Loucy (cell line): ENCODE results near the gene TMPRSS5.

Experiments used
- H2AFZ ChIP-seq: fragments of 200-600 bp; sonication (generic); 2 replicates; pipeline ENCODE4 v1.6.0; 2016; ENCODE audit warnings: antibody characterized with exemption, mild to moderate bottlenecking, low read length, moderate library complexity
- H3F3A ChIP-seq: fragments of 200-600 bp; 2 replicates; pipeline ENCODE4 v1.6.0; 2016; ENCODE audit warnings: antibody characterized with exemption, low read depth, mild to moderate bottlenecking
- H3K27me3 ChIP-seq: fragments of 200-600 bp; sonication (generic); 2 replicates; pipeline ENCODE4 v1.6.1; 2014; ENCODE audit warnings: low read length, mild to moderate bottlenecking; ENCODE audit not compliant: insufficient read depth, poor library complexity, severe bottlenecking
- H3K36me3 ChIP-seq: fragments of 200-600 bp; sonication (generic); 2 replicates; pipeline ENCODE4 v1.6.1; 2016; ENCODE audit warnings: low read length; ENCODE audit not compliant: insufficient read depth
- H3K4me1 ChIP-seq: fragments of 200-600 bp; sonication (generic); 2 replicates; pipeline ENCODE4 v1.5.1; 2014; ENCODE audit warnings: low read length, mild to moderate bottlenecking; ENCODE audit not compliant: insufficient read depth, poor library complexity, severe bottlenecking
- H3K4me2 ChIP-seq: fragments of 200-600 bp; sonication (generic); 2 replicates; pipeline ENCODE4 v1.6.0; 2014; ENCODE audit warnings: antibody characterized with exemption, low read length, low read depth, mild to moderate bottlenecking; ENCODE audit not compliant: poor library complexity, severe bottlenecking
- H3K4me3 ChIP-seq: fragments of 200-600 bp; sonication (generic); 2 replicates; pipeline ENCODE4 v1.5.1; 2014; ENCODE audit warnings: low read length, mild to moderate bottlenecking, mixed read lengths; ENCODE audit not compliant: poor library complexity, severe bottlenecking
- H3K79me2 ChIP-seq: fragments of 200-600 bp; sonication (generic); 2 replicates; pipeline ENCODE4 v1.6.1; 2014; ENCODE audit warnings: low read length; ENCODE audit not compliant: insufficient read depth
- H3K9ac ChIP-seq: fragments of 200-600 bp; sonication (generic); 2 replicates; pipeline ENCODE4 v1.6.0; 2014; ENCODE audit warnings: mild to moderate bottlenecking, low read depth, low read length, moderate library complexity; ENCODE audit not compliant: poor library complexity, severe bottlenecking
- H3K9me2 ChIP-seq: fragments of 200-600 bp; sonication (generic); replicated peaks from 2 replicates; pipeline ENCODE4 v1.6.1; 2016; ENCODE audit warnings: low read depth, low read length, mixed read lengths
- H3K9me3 ChIP-seq: fragments of 200-600 bp; sonication (generic); 2 replicates; pipeline ENCODE4 v1.6.1; 2014; ENCODE audit warnings: mild to moderate bottlenecking, antibody characterized with exemption, low read length, low read depth; ENCODE audit not compliant: insufficient read depth
- H4K20me1 ChIP-seq: fragments of 200-600 bp; sonication (generic); 2 replicates; pipeline ENCODE4 v1.6.0; 2014; ENCODE audit warnings: antibody characterized with exemption, low read length, mild to moderate bottlenecking; ENCODE audit not compliant: insufficient read depth, poor library complexity, severe bottlenecking
- CTCF ChIP-seq: fragments of 200-600 bp; sonication (generic); conservative IDR thresholded peaks from 2 replicates; pipeline ENCODE4 v1.5.1; 2014; ENCODE audit warnings: mild to moderate bottlenecking, antibody characterized with exemption, low read length
- EZH2phosphoT487 ChIP-seq: fragments of 200-600 bp; IDR thresholded peaks from 2 replicates; pipeline ENCODE4 v1.6.1; 2018; ENCODE audit warnings: antibody characterized with exemption, mild to moderate bottlenecking, moderate library complexity, borderline replicate concordance

The TMPRSS5 gene

GRCh38 chr11:113732092-113732491 is 26.0 kb upstream of the TMPRSS5 start:
- TF ChIP-seq CTCF, result no peak
- TF ChIP-seq EZH2phosphoT487, result no peak
- Histone ChIP-seq H3K36me3 (peaks cover 54% of the 10 kb centered on the region; the same call in 1 of the 2 replicates), H3K4me1 (no peaks in the 10 kb centered on the region), H3K79me2 (no peaks in the 10 kb centered on the region), H4K20me1 (no peaks in the 10 kb centered on the region), H3K27me3 (no peaks in the 10 kb centered on the region), H2AFZ (no peak overlapping the region), H3K4me2 (no peak overlapping the region), H3K4me3 (no peak overlapping the region), H3K9me3 (no peaks in the 10 kb centered on the region), H3K9ac (no peak overlapping the region), H3K9me2 (no peaks in the 10 kb centered on the region), H3F3A (no peaks in the 10 kb centered on the region)

- Histone ChIP-seq H3K27me3 (no peaks in the 10 kb centered on the region), H3K36me3 (peaks cover 44% of the 10 kb centered on the region; the same call in 1 of the 2 replicates), H3K9me2 (no peaks in the 10 kb centered on the region), H4K20me1 (no peaks in the 10 kb centered on the region), H3K4me1 (no peaks in the 10 kb centered on the region), H3K9me3 (no peaks in the 10 kb centered on the region), H3F3A (no peaks in the 10 kb centered on the region), H3K79me2 (no peaks in the 10 kb centered on the region), H3K4me3 (no peak overlapping the region), H3K9ac (no peak overlapping the region), H3K4me2 (no peak overlapping the region), H2AFZ (no peak overlapping the region)
- TF ChIP-seq CTCF (peak; percentile 50), EZH2phosphoT487 (no peak)
These were observed 25.0 kb upstream of the TMPRSS5 start for GRCh38 chr11:113730887-113731726.

GRCh38 chr11:113729456-113729855 is 23.3 kb upstream of the TMPRSS5 start:
- Histone ChIP-seq H3K36me3 (peaks cover 31% of the 10 kb centered on the region; the same call in 1 of the 2 replicates), H3K9ac (no peak overlapping the region), H4K20me1 (no peaks in the 10 kb centered on the region), H3K9me2 (no peaks in the 10 kb centered on the region), H2AFZ (no peak overlapping the region), H3F3A (no peaks in the 10 kb centered on the region), H3K4me3 (no peak overlapping the region), H3K9me3 (no peaks in the 10 kb centered on the region), H3K4me2 (no peak overlapping the region), H3K4me1 (no peaks in the 10 kb centered on the region), H3K79me2 (no peaks in the 10 kb centered on the region), H3K27me3 (no peaks in the 10 kb centered on the region)
- TF ChIP-seq EZH2phosphoT487 (no peak), CTCF (no peak)
